ENCODE results near the gene TBR1. TPM values are rescaled to one million over a fixed set of nuclear protein-coding genes. Genes with fewer than 3 reads are reported as not detected.
A peak's percentile ranks its signal among the peaks of the same experiment; 100 is the strongest.

The TBR1 gene
- total and polyA plus RNA-seq, 8 donors: not detected

- Histone ChIP-seq H3K9me3 (peaks cover 0 to 3% (median 0%) of the 10 kb centered on the region in 4 donors), H3K27me3 (peaks cover 49 to 96% (median 87%) of the 10 kb centered on the region in 3 donors), H3K36me3 (no peaks in the 10 kb centered on the region), H3K27ac (no peak overlapping the region), H3K4me3 (peak overlapping the region in 2 of 4 donors; percentile 12 to 20), H3K4me1 (peaks cover 36 to 59% (median 50%) of the 10 kb centered on the region in 4 donors)
- no peak for DNase-seq
- 5 to 10% (median 7%) methylated on average over 14 to 15 of the region's 15 CpGs for WGBS, 5 donors
- intact Hi-C loops (cut with DNase I; ENCODE audit: low total_unique reads): no loop called here
- no peak for TF ChIP-seq POLR2AphosphoS5 (IDR thresholded peaks at IDR 0.05)
- TF ChIP-seq EP300 (IDR thresholded peaks at IDR 0.05): no peak
- TF ChIP-seq POLR2A (IDR thresholded peaks at IDR 0.05): no peak
- no peak for TF ChIP-seq CTCF (IDR thresholded peaks at IDR 0.05)
Observed at GRCh38 chr2:161418275-161418714, 2.2 kb downstream of the TBR1 start.

- no peaks in the 10 kb centered on the region for H3K36me3 ChIP-seq
- no peak overlapping the region for H3K27ac ChIP-seq
- 4 to 9% (median 6%) methylated on average over 37 to 49 of the region's 49 CpGs for WGBS, 5 donors
- H3K4me1 ChIP-seq: peaks cover 43 to 65% (median 56%) of the 10 kb centered on the region in 4 donors
- DNase-seq: peak in 1 of 2 donors; percentile 59
- intact Hi-C loops (cut with DNase I; ENCODE audit: low total_unique reads): no loop called here
- no peak for TF ChIP-seq EP300 (IDR thresholded peaks at IDR 0.05)
- TF ChIP-seq POLR2AphosphoS5 (IDR thresholded peaks at IDR 0.05): no peak
- no peak for TF ChIP-seq POLR2A (IDR thresholded peaks at IDR 0.05)
- TF ChIP-seq CTCF (IDR thresholded peaks at IDR 0.05): no peak
- H3K27me3 ChIP-seq: peaks cover 54 to 100% (median 94%) of the 10 kb centered on the region in 3 donors
- peak overlapping the region in 2 of 4 donors; percentile 12 to 20 for H3K4me3 ChIP-seq
- peaks cover 0 to 5% (median 0%) of the 10 kb centered on the region in 4 donors for H3K9me3 ChIP-seq
Observed at GRCh38 chr2:161418715-161419637, 2.9 kb downstream of the TBR1 start.

- H3K4me3 ChIP-seq: no peak overlapping the region
Observed at GRCh38 chr2:161419638-161420190, 3.6 kb downstream of the TBR1 start.

More at GRCh38 chr2:161419638-161420190, 3.6 kb downstream of the TBR1 start:
- TF ChIP-seq POLR2A (IDR thresholded peaks at IDR 0.05) (no peak), EP300 (IDR thresholded peaks at IDR 0.05) (no peak), CTCF (IDR thresholded peaks at IDR 0.05) (no peak), POLR2AphosphoS5 (IDR thresholded peaks at IDR 0.05) (no peak)
- intact Hi-C loops (cut with DNase I; ENCODE audit: low total_unique reads): no loop called here
- WGBS, 5 donors: 45 to 56% (median 52%) methylated on average over 3 of the region's 3 CpGs
- H3K27me3 ChIP-seq: peaks cover 61 to 100% (median 94%) of the 10 kb centered on the region in 3 donors
- H3K27ac ChIP-seq: no peak overlapping the region
- no peaks in the 10 kb centered on the region for H3K36me3 ChIP-seq
- H3K4me1 ChIP-seq: peaks cover 39 to 63% (median 53%) of the 10 kb centered on the region in 4 donors
- DNase-seq: no peak
- H3K9me3 ChIP-seq: peaks cover 0 to 5% (median 0%) of the 10 kb centered on the region in 4 donors
